Measurements from ENCODE around the gene CSNK2A1.

CSNK2A1 gene

DNA sequence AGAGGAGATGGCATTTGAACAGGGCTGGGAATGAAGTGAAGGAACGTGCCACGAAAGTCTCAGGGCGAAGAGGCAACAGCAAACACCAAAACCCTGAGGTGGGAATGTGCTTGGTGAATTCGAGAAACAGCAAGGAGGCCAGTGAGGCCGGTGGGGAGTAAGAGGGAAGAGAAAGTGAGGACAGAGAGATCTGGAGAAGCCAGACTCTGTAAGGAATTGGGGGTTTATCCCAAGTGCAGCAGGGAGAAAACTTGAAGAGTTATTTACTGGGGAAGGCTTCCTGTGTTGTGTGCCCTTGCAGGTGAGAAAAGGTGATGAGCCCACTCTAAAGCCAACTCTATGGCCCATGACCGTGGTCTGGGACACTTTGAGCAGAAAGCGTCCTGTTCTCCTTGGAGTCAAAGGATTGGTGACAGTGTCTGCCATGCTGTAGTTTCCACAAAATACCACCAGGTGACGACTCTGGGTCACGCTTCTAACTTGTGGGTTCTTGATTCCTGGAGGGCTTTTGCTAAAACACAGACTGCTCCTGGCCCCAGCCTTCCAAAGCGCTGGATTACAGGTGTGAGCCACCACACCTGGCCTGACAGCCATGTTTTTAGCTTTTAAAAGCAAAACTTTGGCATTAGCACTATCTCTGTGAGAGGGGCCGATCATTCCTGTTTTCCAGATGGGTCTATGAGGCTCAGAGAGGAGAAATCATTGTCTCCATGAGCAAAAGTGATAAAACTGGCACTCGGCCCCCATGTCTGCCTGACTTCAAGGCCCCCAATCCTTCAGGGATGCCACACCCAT lies 18.0 kb upstream of the CSNK2A1 start:
- TF ChIP-seq FOXP2 (optimal IDR thresholded peaks at IDR 0.05; ENCODE audit: borderline replicate concordance, extremely low read depth, extremely low read length, insufficient read depth) (no peak), POLR2AphosphoS5 (IDR thresholded peaks at IDR 0.05; ENCODE audit: low read depth, low read length) (no peak), SIN3A (IDR thresholded peaks at IDR 0.05; ENCODE audit: borderline replicate concordance, insufficient read depth, low read length) (no peak), TAF1 (IDR thresholded peaks at IDR 0.05; ENCODE audit: borderline replicate concordance, insufficient read depth, low read length) (no peak)
- TF ChIP-seq, protein P1, sequence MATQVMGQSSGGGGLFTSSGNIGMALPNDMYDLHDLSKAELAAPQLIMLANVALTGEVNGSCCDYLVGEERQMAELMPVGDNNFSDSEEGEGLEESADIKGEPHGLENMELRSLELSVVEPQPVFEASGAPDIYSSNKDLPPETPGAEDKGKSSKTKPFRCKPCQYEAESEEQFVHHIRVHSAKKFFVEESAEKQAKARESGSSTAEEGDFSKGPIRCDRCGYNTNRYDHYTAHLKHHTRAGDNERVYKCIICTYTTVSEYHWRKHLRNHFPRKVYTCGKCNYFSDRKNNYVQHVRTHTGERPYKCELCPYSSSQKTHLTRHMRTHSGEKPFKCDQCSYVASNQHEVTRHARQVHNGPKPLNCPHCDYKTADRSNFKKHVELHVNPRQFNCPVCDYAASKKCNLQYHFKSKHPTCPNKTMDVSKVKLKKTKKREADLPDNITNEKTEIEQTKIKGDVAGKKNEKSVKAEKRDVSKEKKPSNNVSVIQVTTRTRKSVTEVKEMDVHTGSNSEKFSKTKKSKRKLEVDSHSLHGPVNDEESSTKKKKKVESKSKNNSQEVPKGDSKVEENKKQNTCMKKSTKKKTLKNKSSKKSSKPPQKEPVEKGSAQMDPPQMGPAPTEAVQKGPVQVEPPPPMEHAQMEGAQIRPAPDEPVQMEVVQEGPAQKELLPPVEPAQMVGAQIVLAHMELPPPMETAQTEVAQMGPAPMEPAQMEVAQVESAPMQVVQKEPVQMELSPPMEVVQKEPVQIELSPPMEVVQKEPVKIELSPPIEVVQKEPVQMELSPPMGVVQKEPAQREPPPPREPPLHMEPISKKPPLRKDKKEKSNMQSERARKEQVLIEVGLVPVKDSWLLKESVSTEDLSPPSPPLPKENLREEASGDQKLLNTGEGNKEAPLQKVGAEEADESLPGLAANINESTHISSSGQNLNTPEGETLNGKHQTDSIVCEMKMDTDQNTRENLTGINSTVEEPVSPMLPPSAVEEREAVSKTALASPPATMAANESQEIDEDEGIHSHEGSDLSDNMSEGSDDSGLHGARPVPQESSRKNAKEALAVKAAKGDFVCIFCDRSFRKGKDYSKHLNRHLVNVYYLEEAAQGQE (IDR thresholded peaks at IDR 0.05; ENCODE audit: insufficient read depth in 1 of 2, low read depth in 2 of 2, low read length in 2 of 2) = no peak

DNA sequence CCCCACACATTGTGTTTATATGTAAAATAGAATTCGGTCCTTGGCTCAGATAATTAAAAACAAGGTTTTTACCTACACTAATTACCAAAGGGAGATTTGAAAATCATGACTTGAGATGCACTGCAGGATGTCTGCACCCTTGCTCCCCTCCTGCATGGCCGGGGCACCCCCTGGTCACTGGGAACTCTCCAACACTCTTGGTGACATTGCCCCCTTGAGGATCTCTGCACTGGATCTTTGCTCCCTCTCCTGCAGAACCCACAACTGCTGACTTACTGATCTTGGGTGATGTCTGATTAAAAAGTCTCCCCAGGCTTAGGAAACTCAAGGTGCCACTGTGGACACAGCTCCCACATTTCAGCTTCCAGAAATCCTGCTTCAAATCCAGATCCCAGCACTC lies 17.1 kb upstream of the CSNK2A1 start:
- TF ChIP-seq POLR2AphosphoS5 (IDR thresholded peaks at IDR 0.05; ENCODE audit: low read depth, low read length) (no peak), TAF1 (IDR thresholded peaks at IDR 0.05; ENCODE audit: borderline replicate concordance, insufficient read depth, low read length) (no peak), SIN3A (IDR thresholded peaks at IDR 0.05; ENCODE audit: borderline replicate concordance, insufficient read depth, low read length) (no peak), FOXP2 (optimal IDR thresholded peaks at IDR 0.05; ENCODE audit: borderline replicate concordance, extremely low read depth, extremely low read length, insufficient read depth) (no peak)
- TF ChIP-seq, protein P1 (IDR thresholded peaks at IDR 0.05; ENCODE audit: insufficient read depth in 1 of 2, low read depth in 2 of 2, low read length in 2 of 2) = no peak

DNA sequence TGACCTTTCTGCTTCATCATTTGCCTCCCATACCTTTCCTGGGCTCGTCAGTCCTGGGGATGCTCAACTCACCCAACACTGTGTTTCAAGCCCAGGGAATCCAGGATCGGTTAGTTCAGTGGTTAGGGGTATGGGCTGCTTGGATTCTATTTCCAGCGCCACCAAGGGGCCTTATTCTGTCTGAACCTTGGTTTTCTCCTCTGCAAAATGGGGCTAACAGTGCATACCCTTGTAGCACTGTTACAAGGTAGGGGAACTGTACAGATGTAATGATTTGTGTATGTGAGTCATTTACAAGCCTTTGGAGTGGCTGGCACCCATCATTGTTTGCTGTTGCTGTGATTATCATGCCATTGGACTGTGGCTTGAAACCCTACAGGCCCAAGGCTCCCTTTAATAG lies 14.5 kb upstream of the CSNK2A1 start:
- TF ChIP-seq, protein P1 (IDR thresholded peaks at IDR 0.05; ENCODE audit: insufficient read depth in 1 of 2, low read depth in 2 of 2, low read length in 2 of 2) = no peak
- TF ChIP-seq POLR2AphosphoS5 (IDR thresholded peaks at IDR 0.05; ENCODE audit: low read depth, low read length) (no peak), FOXP2 (optimal IDR thresholded peaks at IDR 0.05; ENCODE audit: borderline replicate concordance, extremely low read depth, extremely low read length, insufficient read depth) (no peak), TAF1 (IDR thresholded peaks at IDR 0.05; ENCODE audit: borderline replicate concordance, insufficient read depth, low read length) (no peak)

DNA sequence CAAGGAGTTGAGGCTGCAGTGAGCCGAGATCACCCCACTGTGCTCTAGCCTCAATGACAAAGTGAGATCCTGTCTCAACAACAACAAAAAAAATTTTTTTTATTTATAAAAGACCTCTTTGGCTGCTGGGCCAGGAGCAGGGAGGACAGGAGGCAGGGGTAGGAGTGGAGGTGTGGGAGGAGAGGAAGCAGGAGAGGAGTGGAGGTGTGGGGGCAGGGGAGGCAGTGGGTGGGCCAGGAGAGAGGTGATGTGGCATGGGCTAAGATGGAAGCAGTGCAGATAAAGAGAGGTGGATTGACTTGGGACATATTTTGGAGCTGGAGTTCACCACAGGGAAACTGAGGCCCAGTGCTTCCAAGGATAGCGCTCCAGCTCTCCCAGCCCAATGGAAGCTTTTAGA lies 13.4 kb upstream of the CSNK2A1 start:
- TF ChIP-seq SIN3A (IDR thresholded peaks at IDR 0.05; ENCODE audit: borderline replicate concordance, insufficient read depth, low read length) = no peak
- TF ChIP-seq, protein P1 (IDR thresholded peaks at IDR 0.05; ENCODE audit: insufficient read depth in 1 of 2, low read depth in 2 of 2, low read length in 2 of 2) = no peak
- no peak for TF ChIP-seq POLR2AphosphoS5 (IDR thresholded peaks at IDR 0.05; ENCODE audit: low read depth, low read length)
- no peak for TF ChIP-seq FOXP2 (optimal IDR thresholded peaks at IDR 0.05; ENCODE audit: borderline replicate concordance, extremely low read depth, extremely low read length, insufficient read depth)

All from PFSK-1 (cell line).